K562 (cell line): ENCODE results near the gene NUP188. TPM values are rescaled to one million over a fixed set of nuclear protein-coding genes. Genes with fewer than 3 reads are reported as not detected.

Source experiments
- AFF4 ChIP-seq: sonication (generic); formaldehyde crosslinking; IDR thresholded peaks from 2 replicates; pipeline ENCODE4 v1.8.0; 2023; ENCODE audit warnings: mild to moderate bottlenecking, missing genetic modification reagents
- CBX3 ChIP-seq, 2 experiments: IDR thresholded peaks; 1 replicate in 1 of 2; 2 replicates in 1 of 2; pipeline ENCODE4 v1.6.1; 2012; ENCODE audit warnings: inconsistent platforms in 2 of 2, low read length in 2 of 2, borderline replicate concordance in 1 of 2, control low read depth in 1 of 2
- CHD2 ChIP-seq: IDR thresholded peaks from 2 replicates; pipeline ENCODE4 v1.6.1; 2011; ENCODE audit warnings: low read depth, low read length
- DACH1 ChIP-seq: fragments of 450-650 bp; IDR thresholded peaks from 2 replicates; pipeline ENCODE4 v1.6.1; 2018; ENCODE audit not compliant: partially characterized antibody
- GATAD2B ChIP-seq: fragments of 450-650 bp; IDR thresholded peaks from 2 replicates; pipeline ENCODE4 v1.6.1; 2017; ENCODE audit warnings: mild to moderate bottlenecking, borderline replicate concordance
- LARP7 ChIP-seq: fragments of 450-650 bp; IDR thresholded peaks from 2 replicates; pipeline ENCODE4 v1.6.1; 2016
- MYBL2 ChIP-seq, 2 experiments: fragments of 450-650 bp in 1 of 2; sonication (generic) in 1 of 2; formaldehyde crosslinking in 1 of 2; IDR thresholded peaks; 2 replicates each; pipeline versions ENCODE4 v1.6.1 to v1.8.1; 2017 to 2022; ENCODE audit warnings: borderline replicate concordance in 1 of 2, inconsistent platforms in 1 of 2, low read depth in 1 of 2, mild to moderate bottlenecking in 1 of 2, missing genetic modification reagents in 1 of 2, moderate library complexity in 1 of 2
- NCOA4 ChIP-seq: fragments of 450-650 bp; IDR thresholded peaks from 2 replicates; pipeline ENCODE4 v1.6.1; 2018; ENCODE audit warnings: mild to moderate bottlenecking; ENCODE audit not compliant: partially characterized antibody
- NFIC ChIP-seq: fragments of 450-650 bp; IDR thresholded peaks from 2 replicates; pipeline ENCODE4 v1.6.1; 2017; ENCODE audit warnings: mild to moderate bottlenecking, inconsistent platforms
- NR4A1 ChIP-seq, 2 experiments: fragments of 250-450 bp in 1 of 2; fragments of 450-650 bp in 1 of 2; sonication (Bioruptor Pico) in 1 of 2; IDR thresholded peaks; 2 replicates each; pipeline versions ENCODE4 v1.4.0 to v1.6.1; 2016 to 2020; ENCODE audit warnings: mild to moderate bottlenecking in 2 of 2, missing compliant biosample characterization in 1 of 2, missing genetic modification characterization in 1 of 2, moderate library complexity in 1 of 2
- SAP30 ChIP-seq: fragments of 200-600 bp; sonication (generic); IDR thresholded peaks from 2 replicates; pipeline ENCODE4 v1.6.1; 2012; ENCODE audit warnings: borderline replicate concordance, low read depth, mild to moderate bottlenecking, moderate library complexity, low read length, control low read depth, inconsistent platforms; ENCODE audit not compliant: insufficient read depth, poor library complexity, severe bottlenecking
- ZBTB40 ChIP-seq, 2 experiments: fragments of 450-650 bp in 1 of 2; sonication (generic) in 1 of 2; formaldehyde crosslinking in 1 of 2; IDR thresholded peaks; 2 replicates each; pipeline versions ENCODE4 v1.7.1 to v1.9.0; 2016 to 2022; ENCODE audit warnings: inconsistent platforms in 1 of 2, mild to moderate bottlenecking in 1 of 2, missing genetic modification reagents in 1 of 2
- polyA plus RNA-seq, 8 experiments: library from polyadenylated mRNA; depleted of rRNA in 4 of 8; stranded (reverse) in 5 of 8; unstranded in 3 of 8; fragments of >200 nt; fragmentation: Nextera tagmentation in 2 of 8; fragmentation: Illumina TruSeq in 1 of 8; extraction: Ambion mirVana in 2 of 8; extraction: Trizol in 1 of 8; gene quantifications; 2 replicates each; pipeline versions ENCODE4 v1.2.1 to v1.2.3, GENCODE V29; 2011 to 2014; ENCODE audit warnings: inconsistent platforms in 1 of 8, missing spikeins in 1 of 8
- total RNA-seq, 7 experiments: library from RNA; depleted of rRNA in 6 of 7; stranded (reverse); fragments of >200 nt in 6 of 7; fragmentation: Illumina TruSeq in 2 of 7; extraction: Trizol in 2 of 7; gene quantifications; 2 replicates each; pipeline versions ENCODE4 v1.2.1 to v1.2.3, GENCODE V29; 2011 to 2021; ENCODE audit warnings: low replicate concordance in 1 of 7

Gene NUP188
- total and polyA plus RNA-seq, 9 of the 15 experiments (the other 6 are each of a cell fraction or from before 2014, with no cell fraction given), result 11.7 to 135 (median 70.6) TPM

GRCh38 chr9:128947527-128948301 is at the start of gene NUP188, which contains the start of gene DOLK (continued):
- no peak for TF ChIP-seq CBX3 (IDR thresholded peaks at IDR 0.05; ENCODE audit: borderline replicate concordance in 1 of 2, low read length in 2 of 2)
- TF ChIP-seq LARP7, result peak; percentile 42; the same call in 1 of the 2 replicates
- TF ChIP-seq CHD2, result 0 out of 2 replicates have a peak, but pooled peaks have one; percentile 39
- TF ChIP-seq NR4A1 (CRISPR knock-in tag; IDR thresholded peaks at IDR 0.05), result 0 out of 2 replicates have a peak, but pooled peaks have one; percentile 15
- peak; percentile 35; the same call in 1 of the 2 replicates for TF ChIP-seq NR4A1 (tag; IDR thresholded peaks at IDR 0.05)
- peak; percentile 42 for TF ChIP-seq ZBTB40 (IDR thresholded peaks at IDR 0.05)
- no peak for TF ChIP-seq ZBTB40 (CRISPR knock-in tag; IDR thresholded peaks at IDR 0.05)
- peak; percentile 85 for TF ChIP-seq SAP30
- TF ChIP-seq GATAD2B, result no peak
- TF ChIP-seq DACH1, result no peak
- TF ChIP-seq MYBL2 (IDR thresholded peaks at IDR 0.05; ENCODE audit: low read depth), result no peak
- TF ChIP-seq MYBL2 (CRISPR knock-in tag; IDR thresholded peaks at IDR 0.05; ENCODE audit: borderline replicate concordance), result no peak
- no peak for TF ChIP-seq NCOA4
- TF ChIP-seq NFIC, result peak; percentile 65
- peak; percentile 58; the same call in 1 of the 2 replicates for TF ChIP-seq AFF4 (CRISPR knock-in tag)
